ENCODE data around the gene PRKG1.

DNA sequence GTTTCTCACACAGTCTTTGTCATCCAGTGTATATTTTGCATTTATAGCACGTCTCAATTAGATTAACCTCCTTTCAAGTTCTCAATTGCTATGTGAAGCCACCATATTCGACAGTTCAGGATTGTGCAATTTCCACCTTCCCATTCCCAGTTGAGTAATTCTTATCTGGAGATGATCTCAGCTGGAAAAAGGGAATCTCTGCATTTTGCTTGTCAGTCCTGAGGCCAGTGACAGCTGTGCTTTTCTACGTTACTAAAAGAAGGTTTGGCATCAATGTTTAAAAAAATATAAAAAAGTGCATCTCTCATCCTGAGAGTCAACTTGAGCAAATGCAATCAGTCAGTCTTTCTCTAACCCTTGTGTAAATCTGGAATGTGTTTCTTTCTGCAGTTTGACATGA is 247.7 kb downstream of the PRKG1 start:
- TF ChIP-seq POLR2AphosphoS5 (IDR thresholded peaks at IDR 0.05; ENCODE audit: low read depth) (no peak), EZH2phosphoT487 (IDR thresholded peaks at IDR 0.05; ENCODE audit: unreplicated experiment) (no peak), EZH2 (IDR thresholded peaks at IDR 0.05; ENCODE audit: low read depth, unreplicated experiment) (no peak), JUNB (IDR thresholded peaks at IDR 0.05; ENCODE audit: unreplicated experiment) (no peak), ZNF462 (CRISPR knock-in tag; IDR thresholded peaks at IDR 0.05) (no peak), ETS1 (IDR thresholded peaks at IDR 0.05) (no peak), ZNF331 (CRISPR knock-in tag; IDR thresholded peaks at IDR 0.05; ENCODE audit: low read depth) (no peak), CREB1 (CRISPR knock-in tag; IDR thresholded peaks at IDR 0.05; ENCODE audit: low read depth) (no peak), NANOG (IDR thresholded peaks at IDR 0.05; ENCODE audit: borderline replicate concordance) (no peak)
- TF ChIP-seq, protein P1, sequence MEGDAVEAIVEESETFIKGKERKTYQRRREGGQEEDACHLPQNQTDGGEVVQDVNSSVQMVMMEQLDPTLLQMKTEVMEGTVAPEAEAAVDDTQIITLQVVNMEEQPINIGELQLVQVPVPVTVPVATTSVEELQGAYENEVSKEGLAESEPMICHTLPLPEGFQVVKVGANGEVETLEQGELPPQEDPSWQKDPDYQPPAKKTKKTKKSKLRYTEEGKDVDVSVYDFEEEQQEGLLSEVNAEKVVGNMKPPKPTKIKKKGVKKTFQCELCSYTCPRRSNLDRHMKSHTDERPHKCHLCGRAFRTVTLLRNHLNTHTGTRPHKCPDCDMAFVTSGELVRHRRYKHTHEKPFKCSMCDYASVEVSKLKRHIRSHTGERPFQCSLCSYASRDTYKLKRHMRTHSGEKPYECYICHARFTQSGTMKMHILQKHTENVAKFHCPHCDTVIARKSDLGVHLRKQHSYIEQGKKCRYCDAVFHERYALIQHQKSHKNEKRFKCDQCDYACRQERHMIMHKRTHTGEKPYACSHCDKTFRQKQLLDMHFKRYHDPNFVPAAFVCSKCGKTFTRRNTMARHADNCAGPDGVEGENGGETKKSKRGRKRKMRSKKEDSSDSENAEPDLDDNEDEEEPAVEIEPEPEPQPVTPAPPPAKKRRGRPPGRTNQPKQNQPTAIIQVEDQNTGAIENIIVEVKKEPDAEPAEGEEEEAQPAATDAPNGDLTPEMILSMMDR (conservative IDR thresholded peaks at IDR 0.05; ENCODE audit: low read depth in 2 of 2) = no peak
- TF ChIP-seq, protein P2, sequence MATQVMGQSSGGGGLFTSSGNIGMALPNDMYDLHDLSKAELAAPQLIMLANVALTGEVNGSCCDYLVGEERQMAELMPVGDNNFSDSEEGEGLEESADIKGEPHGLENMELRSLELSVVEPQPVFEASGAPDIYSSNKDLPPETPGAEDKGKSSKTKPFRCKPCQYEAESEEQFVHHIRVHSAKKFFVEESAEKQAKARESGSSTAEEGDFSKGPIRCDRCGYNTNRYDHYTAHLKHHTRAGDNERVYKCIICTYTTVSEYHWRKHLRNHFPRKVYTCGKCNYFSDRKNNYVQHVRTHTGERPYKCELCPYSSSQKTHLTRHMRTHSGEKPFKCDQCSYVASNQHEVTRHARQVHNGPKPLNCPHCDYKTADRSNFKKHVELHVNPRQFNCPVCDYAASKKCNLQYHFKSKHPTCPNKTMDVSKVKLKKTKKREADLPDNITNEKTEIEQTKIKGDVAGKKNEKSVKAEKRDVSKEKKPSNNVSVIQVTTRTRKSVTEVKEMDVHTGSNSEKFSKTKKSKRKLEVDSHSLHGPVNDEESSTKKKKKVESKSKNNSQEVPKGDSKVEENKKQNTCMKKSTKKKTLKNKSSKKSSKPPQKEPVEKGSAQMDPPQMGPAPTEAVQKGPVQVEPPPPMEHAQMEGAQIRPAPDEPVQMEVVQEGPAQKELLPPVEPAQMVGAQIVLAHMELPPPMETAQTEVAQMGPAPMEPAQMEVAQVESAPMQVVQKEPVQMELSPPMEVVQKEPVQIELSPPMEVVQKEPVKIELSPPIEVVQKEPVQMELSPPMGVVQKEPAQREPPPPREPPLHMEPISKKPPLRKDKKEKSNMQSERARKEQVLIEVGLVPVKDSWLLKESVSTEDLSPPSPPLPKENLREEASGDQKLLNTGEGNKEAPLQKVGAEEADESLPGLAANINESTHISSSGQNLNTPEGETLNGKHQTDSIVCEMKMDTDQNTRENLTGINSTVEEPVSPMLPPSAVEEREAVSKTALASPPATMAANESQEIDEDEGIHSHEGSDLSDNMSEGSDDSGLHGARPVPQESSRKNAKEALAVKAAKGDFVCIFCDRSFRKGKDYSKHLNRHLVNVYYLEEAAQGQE (IDR thresholded peaks at IDR 0.05; ENCODE audit: unreplicated experiment) = no peak

All from GM23338 (cell line).